Measurements from ENCODE around the gene SYNE2.

- TF ChIP-seq EZH2 (IDR thresholded peaks at IDR 0.05; ENCODE audit: insufficient read depth, low read length) (no peak), CTCF (IDR thresholded peaks at IDR 0.05; ENCODE audit: insufficient read depth, low read depth, low read length) (no peak)
Measured at GRCh38 chr14:64098120-64098519, 245.3 kb downstream of the SYNE2 start.

Measured in astrocyte (in vitro differentiated cells and primary cell).